Colonic mucosa (tissue), 4 donors: ENCODE measurements around the gene RANGRF. TPM values are rescaled to one million over a fixed set of nuclear protein-coding genes. Genes with fewer than 3 reads are reported as not detected.

ENCODE experiments used
- DNase-seq: peaks from one replicate; pipeline ENCODE4 v3.0.0-alpha.2; 2020
- H3K27ac ChIP-seq: fragments of 200-600 bp; one replicate; pipeline ENCODE4 v1.8.0; 2021
- H3K27me3 ChIP-seq: fragments of 200-600 bp; one replicate; pipeline ENCODE4 v1.8.0; 2021
- H3K36me3 ChIP-seq: fragments of 200-600 bp; one replicate; pipeline ENCODE4 v1.8.0; 2021
- H3K4me1 ChIP-seq: fragments of 200-600 bp; one replicate; pipeline ENCODE4 v1.8.0; 2021; ENCODE audit warnings: mild to moderate bottlenecking
- H3K4me3 ChIP-seq: fragments of 200-600 bp; one replicate; pipeline ENCODE4 v1.8.0; 2021
- H3K9ac ChIP-seq, 2 donors: one replicate each; pipeline ENCODE4 v1.7.0; 2013; ENCODE audit warnings: control low read depth in 2 of 2, low read depth in 2 of 2, low read length in 2 of 2
- H3K9me3 ChIP-seq: fragments of 200-600 bp; one replicate; pipeline ENCODE4 v1.8.0; 2021
- intact Hi-C: fragments of 100-400 bp; cut with DNase I; formaldehyde crosslinking; loops from one replicate; pipeline ENCODE4 v1.14.1; 2022
- total RNA-seq, 2 donors: library from RNA; stranded (reverse); fragmentation: NEBNext Ultra II Directional in 1 of 2; extraction: Animal tissue kit (Norgen Biotek cat#: 25700) in 1 of 2; gene quantifications; one replicate each; pipeline ENCODE4 v1.2.1, GENCODE V29; 2021
- TF ChIP-seq, protein P1 (sequence below): fragments of 200-600 bp; IDR thresholded peaks from one replicate; pipeline ENCODE4 v1.8.0; 2022; ENCODE audit warnings: antibody characterized with exemption, mild to moderate bottlenecking
- donor health status: healthy.
- donor health status: DM: no; HTN: no; CAD: no.
- donor health status: DM: no; HTN: no; CAD: no.

RANGRF gene
- total RNA-seq, 2 donors from 2014 or later, result 16.8 to 26.5 TPM

DNA sequence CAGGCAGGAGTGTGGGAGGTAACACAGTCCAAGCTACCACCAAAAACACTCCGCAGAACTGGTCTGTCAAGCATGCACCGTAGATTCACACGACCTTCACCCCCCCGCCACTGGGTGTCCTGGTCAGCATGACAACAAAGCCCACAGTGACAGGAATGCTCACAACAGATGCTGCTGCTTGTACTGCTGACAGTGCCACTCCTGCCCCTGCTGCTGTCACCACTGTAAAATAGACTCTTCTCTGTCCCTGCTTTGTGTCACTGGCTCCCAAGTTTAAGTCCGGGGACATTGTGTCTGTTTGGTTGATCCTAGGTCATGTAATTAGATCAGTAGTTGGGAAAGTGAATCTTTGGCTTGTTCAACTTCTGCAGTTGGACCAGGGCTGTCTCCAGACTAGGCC is 44.2 kb downstream of the RANGRF start:
- Histone ChIP-seq H3K9ac (no peak overlapping the region), H3K27ac (no peak overlapping the region), H3K4me1 (no peaks in the 10 kb centered on the region), H3K9me3 (no peaks in the 10 kb centered on the region), H3K27me3 (no peaks in the 10 kb centered on the region), H3K4me3 (no peak overlapping the region), H3K36me3 (no peaks in the 10 kb centered on the region)
- no peak for DNase-seq
- TF ChIP-seq, protein P1, sequence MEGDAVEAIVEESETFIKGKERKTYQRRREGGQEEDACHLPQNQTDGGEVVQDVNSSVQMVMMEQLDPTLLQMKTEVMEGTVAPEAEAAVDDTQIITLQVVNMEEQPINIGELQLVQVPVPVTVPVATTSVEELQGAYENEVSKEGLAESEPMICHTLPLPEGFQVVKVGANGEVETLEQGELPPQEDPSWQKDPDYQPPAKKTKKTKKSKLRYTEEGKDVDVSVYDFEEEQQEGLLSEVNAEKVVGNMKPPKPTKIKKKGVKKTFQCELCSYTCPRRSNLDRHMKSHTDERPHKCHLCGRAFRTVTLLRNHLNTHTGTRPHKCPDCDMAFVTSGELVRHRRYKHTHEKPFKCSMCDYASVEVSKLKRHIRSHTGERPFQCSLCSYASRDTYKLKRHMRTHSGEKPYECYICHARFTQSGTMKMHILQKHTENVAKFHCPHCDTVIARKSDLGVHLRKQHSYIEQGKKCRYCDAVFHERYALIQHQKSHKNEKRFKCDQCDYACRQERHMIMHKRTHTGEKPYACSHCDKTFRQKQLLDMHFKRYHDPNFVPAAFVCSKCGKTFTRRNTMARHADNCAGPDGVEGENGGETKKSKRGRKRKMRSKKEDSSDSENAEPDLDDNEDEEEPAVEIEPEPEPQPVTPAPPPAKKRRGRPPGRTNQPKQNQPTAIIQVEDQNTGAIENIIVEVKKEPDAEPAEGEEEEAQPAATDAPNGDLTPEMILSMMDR, result no peak
- intact Hi-C loops, result no loop called here

GRCh38 chr17:8333281-8333680 is 44.8 kb downstream of the RANGRF start:
- H3K27ac ChIP-seq, result no peak overlapping the region
- no peak for DNase-seq
- TF ChIP-seq, protein P1, result no peak
- H3K4me1 ChIP-seq, result no peaks in the 10 kb centered on the region
- intact Hi-C loops, result no loop called here
- no peaks in the 10 kb centered on the region for H3K36me3 ChIP-seq
- H3K9me3 ChIP-seq, result no peaks in the 10 kb centered on the region
- H3K27me3 ChIP-seq, result no peaks in the 10 kb centered on the region
- H3K9ac ChIP-seq, result no peak overlapping the region
- no peak overlapping the region for H3K4me3 ChIP-seq

GRCh38 chr17:8337802-8338752 is 49.6 kb downstream of the RANGRF start:
- intact Hi-C loops, result no loop called here
- TF ChIP-seq, protein P1, result no peak
- DNase-seq, result no peak
- Histone ChIP-seq H3K9me3 (no peaks in the 10 kb centered on the region), H3K27me3 (no peaks in the 10 kb centered on the region), H3K4me3 (no peak overlapping the region), H3K4me1 (no peaks in the 10 kb centered on the region), H3K36me3 (no peaks in the 10 kb centered on the region), H3K9ac (no peak overlapping the region), H3K27ac (no peak overlapping the region)

DNA sequence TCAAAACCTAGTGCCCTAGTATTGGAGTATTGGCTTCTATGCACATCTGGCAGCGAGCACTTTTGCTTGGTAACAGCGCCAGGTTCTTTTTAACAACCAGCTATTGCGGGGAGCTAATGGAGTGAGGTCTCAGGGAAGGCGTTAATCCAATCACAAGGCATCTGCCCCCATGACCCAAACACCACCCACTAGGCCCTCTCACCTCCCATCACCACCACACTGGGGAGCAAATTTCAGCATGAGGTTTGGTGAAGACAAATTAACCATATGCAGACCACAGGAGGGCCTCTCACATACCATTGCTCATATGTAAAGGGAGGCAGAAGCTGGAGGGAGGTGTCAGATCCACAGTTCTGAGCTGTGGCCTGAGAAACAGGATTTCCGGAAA is 50.3 kb downstream of the RANGRF start:
- DNase-seq, result no peak
- Histone ChIP-seq H3K27ac (no peak overlapping the region), H3K9me3 (no peaks in the 10 kb centered on the region), H3K36me3 (no peaks in the 10 kb centered on the region), H3K9ac (no peak overlapping the region), H3K27me3 (no peaks in the 10 kb centered on the region), H3K4me1 (no peaks in the 10 kb centered on the region), H3K4me3 (no peak overlapping the region)
- intact Hi-C loops, result no loop called here
- TF ChIP-seq, protein P1, result no peak

- TF ChIP-seq, protein P1, result no peak
- intact Hi-C loops, result no loop called here
- no peak within 1 kb of the TSS for H3K9ac ChIP-seq
- no peaks in the 10 kb centered on the region for H3K36me3 ChIP-seq
- H3K27me3 ChIP-seq, result no peaks in the 10 kb centered on the region
- no peak within 1 kb of the TSS for H3K4me3 ChIP-seq
- H3K9me3 ChIP-seq, result no peaks in the 10 kb centered on the region
- no peak for DNase-seq
- no peaks in the 10 kb centered on the region for H3K4me1 ChIP-seq
- no peak within 1 kb of the TSS for H3K27ac ChIP-seq
These were observed 51.1 kb downstream of the RANGRF start, which contains the start of gene ODF4 for GRCh38 chr17:8339540-8339939. Gene ODF4 (plus strand): TSS chr17:8339840. CDS start chr17:8340052, 212 bp downstream.

Other genes starting within 250 kb of the RANGRF start
- gene ALOX15B, start 249.6 kb upstream of the RANGRF start, total RNA-seq, result under 1 TPM; 0.52 to 0.56 TPM
- gene ALOX12B, start 201.0 kb upstream of the RANGRF start, total RNA-seq, result under 1 TPM; 0.48 to 0.69 TPM
- not detected for gene ALOXE3, start 170.2 kb upstream of the RANGRF start, total RNA-seq
- not detected for gene HES7, start 164.6 kb upstream of the RANGRF start, total RNA-seq
- 10 to 100 TPM; 19.7 to 43.6 TPM for gene PER1, start 136.3 kb upstream of the RANGRF start, total RNA-seq
- 10 to 100 TPM; 34.0 to 38.8 TPM for gene VAMP2, start 125.7 kb upstream of the RANGRF start, total RNA-seq
- 10 to 100 TPM; 13.2 to 17.0 TPM for gene TMEM107, start 112.3 kb upstream of the RANGRF start, total RNA-seq
- gene BORCS6, start 98.5 kb upstream of the RANGRF start, total RNA-seq, result 10 to 100 TPM; 11.7 to 12.4 TPM
- 10 to 100 TPM; 18.6 to 86.4 TPM for gene AURKB, start 78.1 kb upstream of the RANGRF start, total RNA-seq
- 10 to 100 TPM; 30.5 to 42.3 TPM for gene CTC1, start 40.6 kb upstream of the RANGRF start, total RNA-seq
- 10 to 100 TPM; 13.6 to 61.7 TPM for gene PFAS, start 39.4 kb upstream of the RANGRF start, total RNA-seq
- 10 to 100 TPM in 1 of 2 donors, 1 to 10 TPM in 1; 4.0 to 11.6 TPM for gene SLC25A35, start 6.7 kb downstream of the RANGRF start, total RNA-seq
- gene ARHGEF15, start 21.6 kb downstream of the RANGRF start, total RNA-seq, result 1 to 10 TPM; 1.4 to 2.7 TPM
- not detected for gene ODF4, start 51.2 kb downstream of the RANGRF start, total RNA-seq
- gene RPL26, start 94.5 kb downstream of the RANGRF start, total RNA-seq, result 1,000 to 10,000 TPM; 1,223 to 1,367 TPM
- gene RNF222, start 109.2 kb downstream of the RANGRF start, total RNA-seq, result not detected
- 10 to 100 TPM; 47.1 TPM for gene NDEL1, start 147.2 kb downstream of the RANGRF start, total RNA-seq